Muscle of arm (tissue), 12 donors: ENCODE results near the gene LPCAT1. TPM values are rescaled to one million over a fixed set of nuclear protein-coding genes. Genes with fewer than 3 reads are reported as not detected.

ENCODE experiments used
- DNase-seq: peaks from one replicate; pipeline ENCODE4 v3.0.0-alpha.2; 2013
- polyA plus RNA-seq, 12 donors: library from polyadenylated mRNA; unstranded; fragments of 120-200 nt; gene quantifications; one replicate each; pipeline ENCODE4 v1.2.1, GENCODE V29; 2013; ENCODE audit not compliant: insufficient read length in 12 of 12

The LPCAT1 gene
- polyA plus RNA-seq, 12 donors: 25.7 to 47.3 (median 35.2) TPM; not detected in 1

DNA sequence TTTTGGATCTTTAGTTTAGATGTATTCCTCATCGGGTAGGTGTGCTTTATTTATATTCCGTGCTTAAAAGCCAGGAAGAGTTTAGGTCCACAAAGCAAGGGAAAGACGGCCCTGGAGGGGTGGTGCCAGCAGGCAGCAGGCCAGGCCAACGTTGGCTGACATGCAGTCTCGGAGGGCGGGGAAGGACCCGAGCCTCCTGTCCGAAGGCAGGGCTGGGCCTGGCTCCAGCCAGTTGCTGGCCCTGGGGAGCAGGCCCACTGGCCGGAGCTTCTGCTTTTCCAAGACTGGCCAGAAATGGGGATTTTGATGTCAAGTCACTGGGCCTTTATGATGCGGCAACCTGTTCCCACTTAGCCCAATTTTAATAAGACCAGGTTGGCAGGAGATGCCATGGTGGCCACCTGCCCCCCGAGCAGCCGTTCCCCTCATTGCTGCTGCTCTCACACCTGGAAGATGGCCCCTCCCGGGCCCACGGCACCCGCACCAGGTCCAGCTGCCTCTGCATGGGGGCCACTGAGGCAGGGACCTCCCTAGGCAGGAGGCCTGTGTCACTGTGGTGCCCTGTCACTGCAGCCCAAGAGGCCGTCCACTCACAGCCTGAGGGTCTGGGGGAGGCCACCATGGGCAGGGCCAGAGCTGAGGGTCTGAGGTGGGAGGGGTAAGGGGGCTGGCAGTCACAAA is 23.2 kb downstream of the LPCAT1 start:
- DNase-seq: peak; percentile 77

DNA sequence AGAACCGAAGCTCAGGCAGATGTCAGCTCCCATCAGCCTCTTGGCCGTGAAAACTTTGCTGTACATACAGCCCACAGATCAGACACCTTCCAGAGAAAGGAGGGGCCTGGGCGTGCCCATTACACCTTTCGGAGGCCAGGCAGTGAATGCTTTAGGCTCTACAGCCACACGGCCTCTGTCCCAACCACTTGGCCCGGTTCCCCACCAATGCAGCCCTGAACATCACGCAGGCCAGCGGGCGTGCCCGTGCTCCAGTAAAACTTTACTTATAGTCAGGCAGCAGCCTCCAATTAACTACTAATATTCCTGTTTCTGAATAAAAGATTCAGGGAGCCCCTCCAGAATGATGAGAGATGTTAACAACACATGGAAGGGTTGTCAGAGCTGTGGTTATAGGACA is 23.9 kb downstream of the LPCAT1 start:
- DNase-seq: no peak

- DNase-seq: no peak
Measured at GRCh38 chr5:1498623-1499416, 24.9 kb downstream of the LPCAT1 start.

DNA sequence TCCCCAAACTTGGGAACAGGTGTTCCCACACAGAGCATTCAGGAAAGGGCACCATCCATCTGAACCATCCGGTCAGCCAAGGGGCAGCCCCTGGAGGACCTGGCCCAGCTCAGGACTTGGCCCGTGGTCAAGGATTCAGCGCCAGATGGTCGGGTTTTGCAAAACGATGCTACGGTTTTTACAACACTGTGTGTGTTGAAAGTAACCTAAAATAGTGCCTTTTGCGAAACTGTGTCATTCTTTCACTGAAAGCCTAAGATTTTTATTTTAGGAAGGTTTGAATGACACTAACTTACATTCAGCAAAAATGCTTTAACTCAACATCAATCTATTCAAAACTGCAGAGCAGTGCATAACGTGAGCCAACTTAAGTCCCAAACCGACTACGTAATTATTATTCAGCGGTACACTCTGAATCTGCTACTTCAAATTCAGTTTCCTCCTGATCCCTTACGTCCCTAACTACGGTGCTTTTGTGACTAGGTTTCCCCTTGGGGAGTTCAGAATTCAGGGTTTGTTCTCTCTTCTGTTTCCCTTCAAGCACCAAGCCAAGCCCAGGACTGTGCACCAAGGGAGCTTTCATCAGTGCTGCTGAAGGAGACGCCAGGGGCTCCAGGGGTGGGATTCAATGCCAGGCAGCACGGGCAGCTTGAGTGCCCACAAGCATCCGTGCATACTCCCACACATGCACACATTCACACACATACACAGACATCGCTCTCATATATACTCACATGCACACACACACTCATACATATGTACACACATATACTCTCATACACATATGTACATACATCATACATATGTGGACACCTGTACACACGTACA is 25.8 kb downstream of the LPCAT1 start:
- DNase-seq: peak; percentile 54

GRCh38 chr5:1497242-1497777 is 26.4 kb downstream of the LPCAT1 start:
- no peak for DNase-seq

DNA sequence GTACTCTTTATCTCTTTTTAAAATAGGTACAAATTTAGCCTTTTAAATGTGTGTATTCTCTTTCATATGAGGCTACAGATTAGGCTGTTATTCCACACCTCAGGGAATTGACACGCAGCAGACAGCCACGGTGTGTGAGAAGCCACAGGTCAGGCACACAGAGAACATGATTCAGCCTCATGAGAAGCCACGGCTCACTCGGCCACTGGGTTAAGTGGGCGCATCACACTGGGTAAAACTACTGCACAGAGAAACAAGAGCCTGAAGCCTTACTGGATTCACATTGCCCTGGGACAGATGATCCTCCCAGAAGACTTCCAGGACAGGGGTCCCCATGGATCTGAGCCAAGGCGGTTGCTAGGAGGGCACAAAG is 28.2 kb downstream of the LPCAT1 start:
- DNase-seq: no peak

DNA sequence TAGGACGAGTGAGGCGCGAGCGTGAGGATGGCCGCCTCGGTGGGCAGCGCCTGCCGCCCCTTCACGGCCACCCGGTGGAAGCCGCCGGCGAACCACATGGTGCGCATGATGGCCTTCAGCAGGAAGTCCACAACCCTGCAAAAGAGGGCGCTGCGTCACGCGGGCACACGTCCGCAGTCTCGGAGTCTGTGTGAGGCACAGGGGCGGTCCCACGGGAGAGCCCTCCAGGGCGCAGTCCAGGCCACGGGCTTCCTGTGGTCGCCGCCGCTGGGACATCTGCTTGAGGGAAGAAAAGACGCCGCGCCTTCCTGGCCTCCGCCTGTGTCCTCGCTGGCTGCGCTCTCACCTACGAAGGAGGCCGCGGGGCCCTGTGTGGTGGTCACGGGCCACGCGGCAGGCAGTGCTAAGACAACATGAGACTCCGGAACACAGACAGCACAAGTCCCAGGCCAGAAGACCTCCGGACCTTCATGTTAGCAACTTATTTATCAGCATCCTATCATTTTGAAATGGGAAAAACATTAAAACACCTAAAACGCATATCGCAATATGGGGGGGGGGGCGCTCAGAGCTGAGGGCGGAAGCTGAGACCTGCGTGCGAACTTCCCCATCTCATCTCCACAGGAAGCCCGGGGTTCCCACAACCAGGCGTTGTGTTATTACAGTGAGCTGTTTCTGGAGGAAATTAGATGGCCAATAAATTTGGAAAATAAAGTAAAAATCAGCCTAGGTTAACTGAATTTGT is 28.8 kb downstream of the LPCAT1 start:
- no peak for DNase-seq

- DNase-seq: no peak
Measured at GRCh38 chr5:1493941-1494340, 29.8 kb downstream of the LPCAT1 start.

DNA sequence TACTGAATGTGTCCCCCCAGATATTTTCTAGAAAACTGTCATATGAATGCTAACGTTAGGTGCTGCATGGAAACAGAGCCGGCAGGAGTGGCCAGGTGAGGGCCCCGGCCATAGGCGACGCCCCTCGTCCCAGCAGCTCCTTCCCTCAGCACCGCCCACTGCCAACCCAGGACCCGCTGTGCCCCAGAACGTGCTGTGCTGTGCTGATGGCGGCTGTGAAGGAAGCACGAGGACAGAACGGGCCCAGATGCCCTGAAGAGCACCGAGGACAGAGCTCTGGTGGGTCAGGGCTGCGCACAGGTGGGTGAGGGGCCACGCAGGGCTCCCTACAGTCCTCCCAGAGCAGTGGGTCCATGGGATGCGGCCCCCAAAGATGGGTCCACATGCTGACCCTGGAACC is 30.3 kb downstream of the LPCAT1 start:
- DNase-seq: no peak

- no peak for DNase-seq
Measured at GRCh38 chr5:1492757-1493156, 31.0 kb downstream of the LPCAT1 start.

- no peak for DNase-seq
Measured at GRCh38 chr5:1490376-1490775, 33.4 kb downstream of the LPCAT1 start.

DNA sequence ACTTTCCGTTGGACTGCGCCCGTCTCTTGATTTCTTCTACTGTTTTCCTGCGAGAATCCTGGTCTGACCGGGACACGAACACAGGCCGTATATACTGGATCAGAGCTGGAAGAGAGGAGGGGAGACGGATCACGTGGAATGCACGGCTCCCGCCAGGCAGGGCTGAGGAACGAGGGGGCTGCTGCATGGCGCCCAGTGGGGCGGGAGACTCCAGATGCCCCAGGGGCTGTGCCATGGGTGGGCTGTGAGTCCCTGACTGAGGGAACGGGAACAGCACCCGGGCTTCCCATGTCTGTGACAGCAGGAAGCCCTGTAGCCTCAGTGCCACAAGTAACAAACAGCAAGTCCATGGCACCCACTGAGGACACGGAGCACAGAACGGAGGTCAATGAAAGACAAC is 34.0 kb downstream of the LPCAT1 start:
- DNase-seq: no peak

DNA sequence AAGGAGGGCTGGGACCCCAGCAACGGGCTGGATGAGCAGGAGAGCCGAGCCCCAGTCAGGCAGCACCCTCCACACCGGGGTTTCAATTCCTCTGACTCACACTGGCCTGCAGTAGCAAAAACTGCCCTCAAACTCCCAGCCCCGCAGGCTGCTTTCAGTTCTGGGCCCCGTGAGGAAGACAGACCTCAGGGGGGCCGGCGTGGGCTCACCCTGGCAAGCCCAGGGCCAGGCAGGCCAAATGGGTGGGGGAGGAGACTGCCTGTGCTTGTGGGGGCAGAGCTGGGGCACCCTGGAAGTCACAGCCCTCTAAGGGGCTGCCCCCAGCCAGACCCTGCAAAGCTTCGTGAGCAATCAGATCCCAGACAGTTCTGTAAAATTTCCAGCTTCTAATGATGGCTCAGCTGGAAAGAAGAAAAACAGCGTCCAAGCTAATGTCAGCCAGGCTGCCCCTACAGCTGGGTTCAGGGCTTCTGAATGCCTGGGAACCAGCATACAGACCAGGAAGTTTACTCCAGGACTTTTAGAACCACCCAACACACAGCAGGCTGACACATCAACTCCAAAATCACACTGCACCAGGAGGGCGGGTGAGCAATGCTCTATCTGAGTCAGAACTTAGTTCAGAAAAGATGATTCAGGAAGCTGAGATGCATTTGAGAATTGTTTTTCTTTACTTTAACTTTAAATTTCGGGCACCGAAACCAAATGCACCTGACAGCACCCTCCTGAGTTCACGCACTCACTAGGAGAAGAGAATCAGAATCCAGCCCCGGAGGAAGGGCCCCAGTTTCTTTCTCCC is 34.7 kb downstream of the LPCAT1 start:
- DNase-seq: no peak

DNA sequence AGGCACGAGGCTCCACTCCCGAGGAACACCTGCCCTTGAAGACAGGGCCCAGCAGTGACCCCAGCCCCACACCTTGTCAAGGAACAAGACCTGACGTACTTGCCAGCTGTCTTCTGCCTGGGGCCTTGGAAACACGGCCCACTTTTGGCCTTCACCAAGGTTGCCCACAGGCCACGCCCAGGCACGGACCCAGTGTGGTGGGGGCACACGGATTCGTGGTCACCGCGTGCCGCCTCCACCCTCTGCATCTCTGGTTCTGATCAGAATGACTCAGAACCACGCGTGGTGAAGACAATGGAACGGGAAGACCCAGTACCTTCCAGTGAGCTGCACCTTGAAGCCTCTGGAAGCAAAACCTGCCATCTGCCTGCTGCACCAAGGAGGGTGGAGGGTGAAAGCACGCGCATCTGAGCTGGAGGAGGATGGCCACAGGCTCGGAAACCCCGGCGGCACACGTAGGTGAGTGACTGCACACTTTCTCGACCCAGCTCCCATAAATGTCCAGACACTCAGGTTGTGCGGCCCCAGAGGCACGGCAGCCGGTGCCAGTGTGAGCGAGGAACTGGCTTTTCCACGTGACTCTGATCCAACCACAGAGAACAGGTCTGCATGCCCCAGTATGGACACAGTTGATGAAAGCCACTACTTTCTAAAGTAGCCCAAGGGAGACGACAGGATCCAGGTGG is 36.5 kb downstream of the LPCAT1 start:
- DNase-seq: no peak

- no peak for DNase-seq
Measured at GRCh38 chr5:1486271-1486670, 37.5 kb downstream of the LPCAT1 start.

GRCh38 chr5:1485579-1486118 is 38.1 kb downstream of the LPCAT1 start:
- no peak for DNase-seq

DNA sequence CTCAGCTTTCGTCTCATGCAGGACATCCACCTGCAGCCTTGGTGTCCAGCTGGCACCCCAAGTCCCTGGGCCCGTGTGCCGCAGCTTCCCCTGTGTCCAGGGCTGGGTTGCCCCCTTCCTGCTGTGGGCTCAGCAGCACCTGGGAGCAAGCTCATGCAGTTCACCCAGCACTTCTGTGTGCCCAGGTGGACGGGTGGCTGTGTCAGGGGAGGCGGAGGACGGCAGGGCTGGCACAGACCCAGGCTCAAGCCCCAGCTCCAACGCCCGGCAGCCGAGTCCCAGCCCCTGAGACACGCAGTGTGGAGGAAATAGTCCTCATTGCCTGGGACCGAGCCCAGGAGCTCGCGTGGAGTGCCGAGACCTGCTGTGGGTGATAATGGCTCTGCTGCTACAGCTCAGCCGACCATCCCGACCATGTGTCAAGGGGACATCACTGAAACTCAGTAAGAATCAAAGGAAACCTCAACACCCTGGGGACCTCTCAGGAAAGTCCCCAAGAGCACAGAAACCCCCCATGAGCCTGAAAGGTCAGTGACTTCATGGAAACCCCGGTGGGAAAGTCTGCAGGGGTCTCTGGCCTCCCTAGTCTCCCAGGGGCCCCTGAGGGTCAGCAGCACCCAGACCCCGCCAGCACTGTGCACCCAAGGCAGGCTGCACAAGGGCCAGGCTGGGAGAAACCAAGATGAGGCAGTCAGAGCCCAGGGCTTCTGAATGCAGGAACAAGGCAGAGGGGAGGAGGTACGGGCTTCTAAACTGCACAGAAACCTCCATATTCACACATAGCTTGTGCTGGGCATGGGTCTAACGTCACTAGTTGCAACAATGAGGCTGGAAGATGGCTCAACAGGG is 38.8 kb downstream of the LPCAT1 start:
- no peak for DNase-seq

DNA sequence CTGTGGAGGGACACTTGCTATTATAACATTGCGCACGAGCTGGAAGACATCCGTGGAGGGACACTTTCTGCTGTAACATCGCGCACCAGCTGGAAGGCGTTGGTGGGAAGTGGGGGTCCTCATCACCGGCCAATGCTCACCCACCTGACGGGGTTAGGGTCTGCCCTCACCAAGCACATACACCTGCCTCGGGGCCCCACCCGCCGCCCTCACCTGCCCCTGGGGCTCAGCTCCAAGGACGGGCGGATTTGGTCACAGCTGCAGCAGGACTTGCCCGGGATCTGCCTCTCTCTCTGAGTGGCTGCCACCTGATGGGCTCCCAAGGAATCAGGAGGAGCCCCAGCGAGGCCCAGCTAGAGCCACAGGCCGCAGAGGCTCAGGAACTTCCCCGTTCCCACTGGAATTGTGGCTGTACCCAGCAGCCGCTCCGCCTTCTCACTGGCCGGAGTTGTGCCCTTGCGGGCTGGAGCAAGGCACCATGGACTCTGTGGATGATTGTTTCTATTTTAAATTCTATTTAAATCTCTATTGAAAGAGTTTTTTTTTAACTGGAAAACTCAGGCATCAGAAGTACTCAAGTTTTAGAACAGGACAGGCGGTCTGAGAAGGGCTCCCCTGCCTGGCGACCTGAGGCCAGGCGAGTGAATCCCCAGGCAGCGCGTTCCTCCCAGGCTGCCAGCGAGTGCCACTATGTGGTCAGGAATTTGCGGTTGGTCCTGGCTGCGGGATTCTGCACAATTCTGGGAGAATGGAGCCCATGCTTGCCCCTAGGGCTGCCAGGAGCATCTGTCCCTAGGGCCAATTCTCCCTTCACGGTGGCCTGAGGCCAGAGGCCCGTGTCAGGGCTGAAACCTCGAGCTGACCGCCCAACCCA is 39.7 kb downstream of the LPCAT1 start:
- DNase-seq: no peak
